Lung (tissue), 12 donors: Measurements from ENCODE around the gene OFD1. TPM values are rescaled to one million over a fixed set of nuclear protein-coding genes. Genes with fewer than 3 reads are reported as not detected.

Experiments used
- ATAC-seq: fragments of 200-7000 bp; cut with Tn5 transposase; one replicate; pipeline ENCODE4 v1.9.1; 2020; ENCODE audit warnings: moderate number of reproducible peaks; ENCODE audit not compliant: insufficient read depth, low FRiP score
- DNase-seq, 3 donors: peaks; one replicate each; pipeline ENCODE4 v3.0.0-alpha.2; 2013 to 2017
- H3K27ac ChIP-seq, 2 donors: one replicate each; pipeline ENCODE4 v1.5.1; 2013; ENCODE audit warnings: mild to moderate bottlenecking in 2 of 2, moderate library complexity in 2 of 2, control low read depth in 1 of 2, inconsistent platforms in 1 of 2, low read depth in 1 of 2, low read length in 1 of 2
- H3K27me3 ChIP-seq, 3 donors: one replicate each; pipeline ENCODE4 v1.5.1; 2013; ENCODE audit warnings: low read length in 2 of 3; ENCODE audit not compliant: control insufficient read depth in 3 of 3, insufficient read depth in 3 of 3
- H3K36me3 ChIP-seq, 4 donors: one replicate each; pipeline ENCODE4 v1.5.1; 2013; ENCODE audit warnings: low read length in 4 of 4, mild to moderate bottlenecking in 1 of 4, moderate library complexity in 1 of 4; ENCODE audit not compliant: control insufficient read depth in 4 of 4, insufficient read depth in 4 of 4
- H3K4me1 ChIP-seq, 5 donors: one replicate each; pipeline ENCODE4 v1.5.1; 2013; ENCODE audit warnings: low read length in 5 of 5, mild to moderate bottlenecking in 2 of 5, moderate library complexity in 1 of 5; ENCODE audit not compliant: control insufficient read depth in 5 of 5, insufficient read depth in 5 of 5
- H3K4me3 ChIP-seq: one replicate; pipeline ENCODE4 v1.5.1; 2013; ENCODE audit warnings: mild to moderate bottlenecking, control low read depth, moderate library complexity
- H3K9ac ChIP-seq, 2 donors: one replicate each; pipeline ENCODE4 v1.5.1; 2013; ENCODE audit warnings: low read length in 2 of 2, control low read depth in 1 of 2; ENCODE audit not compliant: insufficient read depth in 1 of 2
- H3K9me3 ChIP-seq, 4 donors: one replicate each; pipeline ENCODE4 v1.5.1; 2013; ENCODE audit warnings: low read length in 3 of 4, mild to moderate bottlenecking in 1 of 4, moderate library complexity in 1 of 4; ENCODE audit not compliant: control insufficient read depth in 4 of 4, insufficient read depth in 3 of 4
- CTCF ChIP-seq: IDR thresholded peaks from 2 replicates; pipeline ENCODE4 v1.5.1; 2012; ENCODE audit warnings: mild to moderate bottlenecking; ENCODE audit errors: control extremely low read depth, extremely low read depth
- WGBS, 2 donors: extraction: QIAGEN DNeasy Blood & Tissue Kit; methylation state at CpG; one replicate each; pipeline ENCODE4 v1.1.7; 2013; 5-methylcytosine and 5-hydroxymethylcytosine counted together
- polyA plus RNA-seq, 2 donors: library from polyadenylated mRNA; stranded (reverse); fragments of 200-250 nt; gene quantifications; one replicate each; pipeline ENCODE4 v1.2.1, GENCODE V29; 2013
- total RNA-seq, 2 donors: library from RNA; depleted of rRNA in 1 of 2; stranded (reverse); fragments of >200 nt in 1 of 2; gene quantifications; one replicate each; pipeline ENCODE4 v1.2.1, GENCODE V29; 2014 to 2021
- donor health status: control.
- donor health status: control.
- donor health status: Bipolar disorder and iron deficiency.
- donor health status: healthy.
- donor health status: DM: yes; HTN: yes; CAD: no.

The OFD1 gene
- total and polyA plus RNA-seq, 4 donors, result 10.3 to 65.8 (median 34.6) TPM

GRCh38 chrX:13690836-13691235, 43.7 kb upstream of the OFD1 start:
- Histone ChIP-seq H3K27me3 (peaks cover 0 to 50% (median 44%) of the 10 kb centered on the region in 3 donors), H3K9me3 (peaks cover 0 to 2% (median 0%) of the 10 kb centered on the region in 4 donors), H3K9ac (no peak overlapping the region), H3K4me3 (no peak overlapping the region), H3K27ac (no peak overlapping the region), H3K4me1 (peaks cover 0 to 15% (median 3%) of the 10 kb centered on the region in 5 donors), H3K36me3 (no peaks in the 10 kb centered on the region)
- no peak for TF ChIP-seq CTCF
- 57 to 62% methylated on average over 3 of the region's 3 CpGs for WGBS, 2 donors
- ATAC-seq, result no peak
- DNase-seq, result no peak

GRCh38 chrX:13691841-13692371, 42.6 kb upstream of the OFD1 start:
- 82 to 84% methylated on average over 7 of the region's 7 CpGs for WGBS, 2 donors
- H3K4me1 ChIP-seq, result peaks cover 0 to 21% (median 3%) of the 10 kb centered on the region in 5 donors
- TF ChIP-seq CTCF, result no peak
- no peaks in the 10 kb centered on the region for H3K36me3 ChIP-seq
- DNase-seq (no peak), ATAC-seq (no peak)
- no peak overlapping the region for H3K9ac ChIP-seq
- H3K27ac ChIP-seq, result no peak overlapping the region
- H3K4me3 ChIP-seq, result no peak overlapping the region
- H3K9me3 ChIP-seq, result peaks cover 0 to 2% (median 0%) of the 10 kb centered on the region in 4 donors
- H3K27me3 ChIP-seq, result peaks cover 0 to 53% (median 42%) of the 10 kb centered on the region in 3 donors

- H3K27me3 ChIP-seq, result peaks cover 0 to 51% (median 48%) of the 10 kb centered on the region in 3 donors
- no peak overlapping the region for H3K4me3 ChIP-seq
- no peaks in the 10 kb centered on the region for H3K36me3 ChIP-seq
- ATAC-seq (no peak), DNase-seq (no peak)
- no peak overlapping the region for H3K9ac ChIP-seq
- peaks cover 0 to 2% (median 0%) of the 10 kb centered on the region in 4 donors for H3K9me3 ChIP-seq
- WGBS, 2 donors, result 78 to 82% methylated on average over 5 of the region's 5 CpGs
- H3K27ac ChIP-seq, result peak overlapping the region in 1 of 2 donors; percentile 21
- no peak for TF ChIP-seq CTCF
- peaks cover 0 to 24% (median 3%) of the 10 kb centered on the region in 5 donors for H3K4me1 ChIP-seq
Measured at GRCh38 chrX:13692771-13693231, 41.7 kb upstream of the OFD1 start.
